Trophoblast cell (in vitro differentiated cells and primary cell): ENCODE measurements around the gene EME1.

ENCODE experiments used
- DNase-seq, 2 donors: peaks; one replicate each; pipeline ENCODE4 v3.0.0-alpha.2; 2016
- H2AFZ ChIP-seq: 2 replicates; pipeline ENCODE4 v1.6.1; 2013; ENCODE audit warnings: low read length, moderate library complexity, mild to moderate bottlenecking; ENCODE audit not compliant: insufficient read depth, poor library complexity
- H2AK5ac ChIP-seq: 2 replicates; pipeline ENCODE4 v1.6.1; 2013; ENCODE audit warnings: mild to moderate bottlenecking, low read length
- H2BK120ac ChIP-seq: 2 replicates; pipeline ENCODE4 v1.6.1; 2013; ENCODE audit warnings: low read length, mild to moderate bottlenecking, moderate library complexity; ENCODE audit not compliant: insufficient read depth, poor library complexity
- H2BK12ac ChIP-seq: 2 replicates; pipeline ENCODE4 v1.6.1; 2013; ENCODE audit warnings: mild to moderate bottlenecking, low read length, moderate library complexity
- H2BK5ac ChIP-seq: 2 replicates; pipeline ENCODE4 v1.6.1; 2013; ENCODE audit warnings: low read length, low read depth, moderate library complexity, mild to moderate bottlenecking; ENCODE audit not compliant: poor library complexity
- H3K14ac ChIP-seq: 2 replicates; pipeline ENCODE4 v1.6.1; 2013; ENCODE audit warnings: mild to moderate bottlenecking, low read length
- H3K18ac ChIP-seq: 2 replicates; pipeline ENCODE4 v1.6.1; 2013; ENCODE audit warnings: mild to moderate bottlenecking, low read length
- H3K23ac ChIP-seq: 2 replicates; pipeline ENCODE4 v1.6.1; 2013; ENCODE audit warnings: low read length
- H3K27ac ChIP-seq: 2 replicates; pipeline ENCODE4 v1.5.1; 2013; ENCODE audit warnings: low read depth, mild to moderate bottlenecking, inconsistent platforms, low read length, moderate library complexity
- H3K27me3 ChIP-seq: 2 replicates; pipeline ENCODE4 v1.6.1; 2013; ENCODE audit warnings: inconsistent platforms, mild to moderate bottlenecking, low read length, moderate library complexity; ENCODE audit not compliant: insufficient read depth
- H3K36me3 ChIP-seq, 2 experiments: 1 replicate in 1 of 2; 2 replicates in 1 of 2; pipeline ENCODE4 v1.6.1; 2013; ENCODE audit warnings: low read length in 2 of 2, mild to moderate bottlenecking in 2 of 2, moderate library complexity in 1 of 2; ENCODE audit not compliant: insufficient read depth in 2 of 2, control insufficient read depth in 1 of 2
- H3K4ac ChIP-seq: 2 replicates; pipeline ENCODE4 v1.6.1; 2013; ENCODE audit warnings: low read depth, mild to moderate bottlenecking, low read length, moderate library complexity
- H3K4me1 ChIP-seq, 2 experiments: 1 replicate in 1 of 2; 2 replicates in 1 of 2; pipeline ENCODE4 v1.6.1; 2013; ENCODE audit warnings: low read length in 2 of 2, mild to moderate bottlenecking in 2 of 2, moderate library complexity in 1 of 2; ENCODE audit not compliant: insufficient read depth in 2 of 2, control insufficient read depth in 1 of 2
- H3K4me2 ChIP-seq: 2 replicates; pipeline ENCODE4 v1.6.1; 2013; ENCODE audit warnings: inconsistent platforms, mild to moderate bottlenecking, low read length, moderate library complexity
- H3K4me3 ChIP-seq: 2 replicates; pipeline ENCODE4 v1.5.1; 2013; ENCODE audit warnings: mild to moderate bottlenecking, low read depth, low read length, inconsistent platforms
- H3K79me1 ChIP-seq: one replicate; pipeline ENCODE4 v1.6.1; 2013; ENCODE audit warnings: low read length
- H3K79me2 ChIP-seq: 2 replicates; pipeline ENCODE4 v1.6.1; 2013; ENCODE audit warnings: low read length, mild to moderate bottlenecking; ENCODE audit not compliant: control insufficient read depth, insufficient read depth, poor library complexity
- H3K9ac ChIP-seq: 2 replicates; pipeline ENCODE4 v1.6.1; 2013; ENCODE audit warnings: mild to moderate bottlenecking, low read length
- H3K9me3 ChIP-seq: 2 replicates; pipeline ENCODE4 v1.6.1; 2013; ENCODE audit warnings: low read depth, mild to moderate bottlenecking, control low read depth, inconsistent platforms, low read length; ENCODE audit not compliant: insufficient read depth
- H4K12ac ChIP-seq: 2 replicates; pipeline ENCODE4 v1.6.1; 2013; ENCODE audit warnings: low read depth, mild to moderate bottlenecking, low read length, moderate library complexity
- H4K8ac ChIP-seq: 2 replicates; pipeline ENCODE4 v1.6.1; 2013; ENCODE audit warnings: low read depth, mild to moderate bottlenecking, low read length, moderate library complexity
- H4K91ac ChIP-seq: one replicate; pipeline ENCODE4 v1.6.1; 2013; ENCODE audit warnings: low read depth, mild to moderate bottlenecking, low read length, moderate library complexity
- WGBS: extraction: QIAGEN DNeasy Blood & Tissue Kit; methylation state at CpG from one replicate; pipeline ENCODE4 v1.1.7; 2013; ENCODE audit warnings: missing lambda C conversion rate; ENCODE audit not compliant: insufficient read length, insufficient coverage; ENCODE audit errors: extremely low coverage; 5-methylcytosine and 5-hydroxymethylcytosine counted together

Gene EME1

DNA sequence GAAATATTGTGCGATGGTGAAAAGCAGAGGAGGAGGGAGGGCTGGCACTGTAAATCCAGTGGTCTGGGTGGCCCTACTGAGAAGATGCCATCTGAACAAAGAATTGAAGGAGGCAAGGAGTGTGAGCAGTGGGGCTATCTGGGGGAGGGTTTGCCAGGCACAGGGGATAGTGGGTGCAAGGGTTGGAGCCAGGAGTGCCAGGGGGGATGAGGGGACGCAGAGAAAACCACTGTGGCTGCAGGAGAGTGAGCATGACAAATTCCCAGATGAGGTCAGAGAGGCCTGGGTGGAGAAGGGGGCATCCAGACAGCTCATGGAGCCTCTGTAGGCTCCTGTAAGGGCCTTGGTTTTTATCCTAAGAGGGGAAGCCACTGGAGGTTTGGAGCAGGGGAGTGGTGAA lies 22.3 kb upstream of the EME1 start:
- Histone ChIP-seq H2BK12ac (no peak overlapping the region), H3K27ac (no peak overlapping the region), H4K8ac (no peak overlapping the region), H3K36me3 (peaks cover 23 to 34% of the 10 kb centered on the region in 2 experiments), H3K4me3 (no peak overlapping the region), H3K18ac (no peak overlapping the region), H3K4me2 (no peak overlapping the region), H3K79me1 (peaks cover 10% of the 10 kb centered on the region), H2BK5ac (no peak overlapping the region), H3K4me1 (peaks cover 9 to 10% of the 10 kb centered on the region in 2 experiments), H2AK5ac (no peak overlapping the region), H4K12ac (no peak overlapping the region), H3K9ac (no peak overlapping the region), H4K91ac (no peak overlapping the region), H3K79me2 (peaks cover 6% of the 10 kb centered on the region), H3K9me3 (no peaks in the 10 kb centered on the region), H2BK120ac (no peak overlapping the region), H3K27me3 (no peaks in the 10 kb centered on the region), H2AFZ (no peak overlapping the region), H3K14ac (no peak overlapping the region), H3K23ac (no peak overlapping the region), H3K4ac (no peak overlapping the region)
- no peak for DNase-seq
- 100% methylated on average over 1 of the region's 2 CpGs for WGBS

DNA sequence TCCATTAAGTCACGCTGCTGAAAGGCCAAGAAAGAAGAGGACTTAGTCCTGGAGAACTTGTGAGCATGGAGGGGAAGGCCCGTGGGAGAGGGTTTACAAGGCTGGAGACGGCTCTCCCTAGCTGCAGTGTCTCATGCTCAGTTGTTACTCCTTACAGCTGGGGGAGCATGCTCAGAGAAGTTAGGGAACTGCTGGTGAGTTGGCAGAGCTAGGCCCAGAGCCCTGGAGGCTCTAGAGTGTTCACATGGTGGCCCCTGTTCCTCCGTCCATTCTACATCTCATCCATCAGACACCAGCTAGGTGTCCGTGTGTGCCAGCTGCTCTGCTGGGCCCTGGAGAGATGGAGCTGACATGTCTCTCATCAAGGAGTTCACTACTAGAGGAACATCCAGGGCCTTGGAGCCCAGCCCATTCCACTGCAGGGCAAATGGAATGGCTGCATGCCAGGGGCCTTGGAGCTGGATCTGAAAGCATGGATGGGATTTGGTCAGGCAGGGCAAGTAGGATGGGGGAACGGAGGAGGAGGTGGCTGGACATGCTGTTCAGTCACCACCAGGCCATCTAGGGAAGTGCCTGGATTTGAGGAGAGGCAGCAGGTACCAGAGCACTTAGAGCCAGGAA lies 20.8 kb upstream of the EME1 start:
- Histone ChIP-seq H2BK12ac (no peak overlapping the region), H3K27me3 (no peaks in the 10 kb centered on the region), H2BK5ac (no peak overlapping the region), H3K18ac (no peak overlapping the region), H3K4me1 (peaks cover 5% of the 10 kb centered on the region in 2 experiments), H3K79me1 (no peaks in the 10 kb centered on the region), H3K79me2 (no peaks in the 10 kb centered on the region), H2AFZ (no peak overlapping the region), H3K4ac (no peak overlapping the region), H3K4me2 (no peak overlapping the region), H2BK120ac (no peak overlapping the region), H2AK5ac (no peak overlapping the region), H4K8ac (no peak overlapping the region), H3K14ac (no peak overlapping the region), H3K9ac (no peak overlapping the region), H4K91ac (no peak overlapping the region), H3K4me3 (no peak overlapping the region), H3K27ac (no peak overlapping the region), H3K9me3 (peaks cover 2% of the 10 kb centered on the region), H4K12ac (no peak overlapping the region), H3K23ac (no peak overlapping the region), H3K36me3 (peaks cover 38 to 48% of the 10 kb centered on the region in 2 experiments)
- no peak for DNase-seq
- no CpG with 5 or more reads among the region's 6 CpGs for WGBS

DNA sequence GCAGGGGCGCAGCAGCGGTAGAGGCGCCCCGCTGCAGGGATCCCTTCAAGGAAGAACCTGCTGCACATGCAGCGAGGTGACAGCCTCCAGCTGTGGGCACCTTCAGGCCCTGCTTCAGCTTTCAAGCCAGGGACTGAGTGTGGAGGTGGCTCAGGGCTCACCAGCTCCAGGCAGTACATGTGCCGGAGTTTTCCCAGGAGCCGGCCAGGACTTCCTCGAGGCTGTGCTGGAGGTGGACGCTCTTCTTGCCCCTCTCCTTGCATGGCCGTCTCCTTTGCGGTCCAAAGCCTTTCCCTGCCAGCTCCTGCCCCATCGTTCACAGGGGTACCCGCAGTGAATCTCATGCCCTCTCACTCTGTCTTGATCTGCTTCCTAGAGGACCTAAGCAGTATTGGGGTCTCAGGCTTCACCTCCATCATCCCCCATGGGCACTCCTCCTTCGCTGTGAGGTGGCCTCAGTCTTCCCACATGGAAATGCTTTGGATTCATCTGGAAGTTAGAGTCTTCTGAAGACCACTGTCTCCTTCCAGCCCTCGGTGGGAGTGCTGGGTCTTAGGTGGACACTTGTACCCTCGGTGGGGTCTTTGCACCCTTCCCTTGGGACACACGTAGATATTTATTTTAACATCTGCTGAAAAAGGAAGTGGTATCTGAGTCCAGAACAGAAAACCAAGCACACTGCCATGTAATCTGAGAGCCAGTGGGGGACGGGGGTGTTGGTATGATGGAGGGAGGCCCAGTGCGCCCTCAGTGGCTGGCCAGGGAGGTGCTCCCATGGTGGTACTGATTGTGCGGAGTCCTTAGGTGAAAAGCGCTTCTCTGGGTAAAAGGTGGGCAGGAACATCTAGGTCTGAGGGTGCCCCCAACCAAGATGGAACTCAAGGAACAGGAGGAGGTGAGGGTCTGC lies 20.1 kb upstream of the EME1 start:
- H3K36me3 ChIP-seq, result peaks cover 42 to 52% of the 10 kb centered on the region in 2 experiments

DNA sequence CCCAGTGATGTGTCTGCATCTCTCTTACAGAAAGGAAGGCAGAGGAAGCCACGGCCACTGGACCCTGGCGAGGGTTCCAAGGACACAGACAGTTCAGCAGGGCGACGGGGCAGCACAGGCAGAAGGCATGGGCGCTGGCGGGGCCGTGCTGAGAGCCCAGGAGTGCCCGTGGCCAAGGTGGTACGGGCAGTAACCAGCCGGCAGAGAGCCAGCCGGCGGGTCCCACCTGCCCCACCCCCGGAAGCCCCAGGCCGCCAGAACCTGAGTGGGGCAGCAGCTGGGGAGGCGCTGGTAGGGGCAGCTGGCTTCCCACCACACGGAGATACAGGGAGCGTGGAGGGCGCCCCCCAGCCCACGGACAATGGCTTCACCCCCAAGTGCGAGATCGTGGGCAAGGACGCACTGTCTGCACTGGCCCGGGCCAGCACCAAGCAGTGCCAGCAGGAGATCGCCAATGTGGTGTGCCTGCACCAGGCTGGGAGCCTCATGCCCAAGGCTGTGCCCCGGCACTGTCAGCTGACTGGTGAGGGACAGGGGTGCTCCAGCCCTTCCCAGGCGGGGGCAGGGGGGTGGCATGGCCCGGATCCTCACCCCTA lies 19.3 kb upstream of the EME1 start:
- WGBS, result no CpG with 5 or more reads among the region's 27 CpGs
- no peak for DNase-seq
- no peak overlapping the region for H3K4me2 ChIP-seq

More for the DNA sequence above, 20.1 kb upstream of the EME1 start:
- Histone ChIP-seq H3K9ac (no peak overlapping the region), H3K9me3 (peaks cover 2% of the 10 kb centered on the region), H2BK5ac (no peak overlapping the region), H3K4me3 (no peak overlapping the region), H3K4me2 (no peak overlapping the region), H3K79me1 (no peaks in the 10 kb centered on the region), H3K23ac (no peak overlapping the region), H3K18ac (no peak overlapping the region), H3K4ac (no peak overlapping the region), H2BK12ac (no peak overlapping the region), H2AFZ (no peak overlapping the region), H2BK120ac (no peak overlapping the region), H3K27ac (no peak overlapping the region), H4K91ac (no peak overlapping the region), H4K12ac (no peak overlapping the region), H4K8ac (no peak overlapping the region), H3K27me3 (no peaks in the 10 kb centered on the region), H2AK5ac (no peak overlapping the region), H3K14ac (no peak overlapping the region), H3K79me2 (no peaks in the 10 kb centered on the region), H3K4me1 (no peaks in the 10 kb centered on the region)
- DNase-seq, result no peak
- no CpG with 5 or more reads among the region's 21 CpGs for WGBS

More for the DNA sequence above, 19.3 kb upstream of the EME1 start:
- no peak overlapping the region for H2BK12ac ChIP-seq
- peaks cover 48 to 59% of the 10 kb centered on the region in 2 experiments for H3K36me3 ChIP-seq
- H3K79me1 ChIP-seq, result no peaks in the 10 kb centered on the region
- H3K23ac ChIP-seq, result no peak overlapping the region
- H4K91ac ChIP-seq, result no peak overlapping the region
- H3K79me2 ChIP-seq, result no peaks in the 10 kb centered on the region
- H3K9me3 ChIP-seq, result peaks cover 2% of the 10 kb centered on the region
- H2AK5ac ChIP-seq, result no peak overlapping the region
- no peak overlapping the region for H4K8ac ChIP-seq
- H3K27me3 ChIP-seq, result no peaks in the 10 kb centered on the region
- H2BK5ac ChIP-seq, result no peak overlapping the region
- H3K18ac ChIP-seq, result no peak overlapping the region
- H3K27ac ChIP-seq, result no peak overlapping the region
- H4K12ac ChIP-seq, result no peak overlapping the region
- no peak overlapping the region for H3K4me3 ChIP-seq
- H3K4ac ChIP-seq, result no peak overlapping the region
- H2BK120ac ChIP-seq, result no peak overlapping the region
- H3K14ac ChIP-seq, result no peak overlapping the region
- no peak overlapping the region for H3K9ac ChIP-seq
- no peak overlapping the region for H2AFZ ChIP-seq
- no peaks in the 10 kb centered on the region for H3K4me1 ChIP-seq
